IMR-90 (cell line): ENCODE data around the gene MAT2A. TPM values are rescaled to one million over a fixed set of nuclear protein-coding genes. Genes with fewer than 3 reads are reported as not detected.

ENCODE experiments used
- ATAC-seq: fragments of 200-7000 bp; cut with Tn5 transposase; 2 replicates; pipeline ENCODE4 v1.9.1; 2020; ENCODE audit warnings: low read depth, mild to moderate bottlenecking, moderate library complexity
- BruUV-seq: library from RNA; stranded (reverse); fragments of 400-500 nt; replicated peaks from 2 replicates; lab custom pipeline; 2021; lab: Mats Ljungman, UMichigan
- CTCF ChIA-PET: fragments of 300-600 bp; formaldehyde crosslinking; extraction: SDS; loops from one replicate; lab custom pipeline; 2021; ENCODE audit warnings: antibody characterized with exemption; lab: Yijun Ruan, JAX
- POLR2A ChIA-PET: fragments of 300-600 bp; sonication (Branson Sonifier 250); formaldehyde crosslinking; loops from one replicate; lab custom pipeline; 2022; ENCODE audit warnings: antibody characterized with exemption; ENCODE audit not compliant: unreplicated experiment; lab: Charles Lee
- DNase-seq: peaks from one replicate; pipeline ENCODE4 v3.0.0; 2013
- H2AFZ ChIP-seq: replicated peaks from 2 replicates; pipeline ENCODE3; 2013; ENCODE audit warnings: low read length, mild to moderate bottlenecking; ENCODE audit not compliant: poor library complexity
- H2AK5ac ChIP-seq: 2 replicates; pipeline ENCODE4 v1.6.1; 2013; ENCODE audit warnings: low read depth, low read length, inconsistent platforms
- H2AK9ac ChIP-seq: replicated peaks from 2 replicates; pipeline ENCODE3; 2013; ENCODE audit warnings: mild to moderate bottlenecking, low read depth, low read length, moderate library complexity; ENCODE audit not compliant: poor library complexity
- H2BK120ac ChIP-seq: 2 replicates; pipeline ENCODE4 v1.6.1; 2013; ENCODE audit warnings: low read depth, low read length, inconsistent platforms
- H2BK15ac ChIP-seq: 3 replicates; pipeline ENCODE4 v1.6.1; 2013; ENCODE audit warnings: low read depth, low read length, inconsistent platforms
- H2BK20ac ChIP-seq: 2 replicates; pipeline ENCODE4 v1.6.1; 2013; ENCODE audit warnings: low read depth, mild to moderate bottlenecking, inconsistent platforms, low read length, moderate library complexity
- H2BK5ac ChIP-seq: 2 replicates; pipeline ENCODE4 v1.6.1; 2013; ENCODE audit warnings: mild to moderate bottlenecking, low read depth, low read length, inconsistent platforms; ENCODE audit not compliant: poor library complexity, severe bottlenecking
- H3K14ac ChIP-seq: replicated peaks from 2 replicates; pipeline ENCODE4 v1.6.1; 2013; ENCODE audit warnings: low read depth, low read length, inconsistent platforms
- H3K18ac ChIP-seq: 2 replicates; pipeline ENCODE4 v1.6.1; 2013; ENCODE audit warnings: low read depth, low read length, control low read depth
- H3K23ac ChIP-seq: 2 replicates; pipeline ENCODE4 v1.6.1; 2013; ENCODE audit warnings: low read depth, low read length, inconsistent platforms
- H3K27ac ChIP-seq: 2 replicates; pipeline ENCODE4 v1.5.1; 2013; ENCODE audit warnings: mild to moderate bottlenecking, control low read depth, low read length; ENCODE audit not compliant: insufficient read depth
- H3K27me3 ChIP-seq: 2 replicates; pipeline ENCODE4 v1.6.1; 2013; ENCODE audit warnings: low read length; ENCODE audit not compliant: control insufficient read depth, insufficient read depth
- H3K36me3 ChIP-seq: 2 replicates; pipeline ENCODE4 v1.6.1; 2013; ENCODE audit warnings: low read length, mixed read lengths; ENCODE audit not compliant: control insufficient read depth, insufficient read depth
- H3K4ac ChIP-seq: 2 replicates; pipeline ENCODE4 v1.6.1; 2013; ENCODE audit warnings: low read depth, low read length, inconsistent platforms
- H3K4me1 ChIP-seq: 2 replicates; pipeline ENCODE4 v1.6.1; 2013; ENCODE audit warnings: low read length, mixed read lengths; ENCODE audit not compliant: control insufficient read depth, insufficient read depth
- H3K4me2 ChIP-seq: 2 replicates; pipeline ENCODE4 v1.6.1; 2013; ENCODE audit warnings: low read depth, mild to moderate bottlenecking, control low read depth, low read length, moderate library complexity
- H3K4me3 ChIP-seq: 2 replicates; pipeline ENCODE4 v1.5.1; 2013; ENCODE audit warnings: low read depth, mild to moderate bottlenecking, control low read depth, low read length, moderate library complexity; ENCODE audit not compliant: insufficient read depth
- H3K56ac ChIP-seq: 2 replicates; pipeline ENCODE4 v1.6.1; 2013; ENCODE audit warnings: low read length, inconsistent platforms; ENCODE audit not compliant: insufficient read depth; ENCODE audit errors: extremely low read depth
- H3K79me1 ChIP-seq, 2 experiments: 2 replicates each; pipeline ENCODE4 v1.6.1; 2013; ENCODE audit warnings: low read length in 2 of 2, inconsistent platforms in 1 of 2, low read depth in 1 of 2
- H3K9ac ChIP-seq: 2 replicates; pipeline ENCODE4 v1.6.1; 2013; ENCODE audit warnings: low read depth, low read length, control low read depth
- H3K9me1 ChIP-seq: 2 replicates; pipeline ENCODE4 v1.6.1; 2013; ENCODE audit warnings: low read length, inconsistent platforms; ENCODE audit not compliant: insufficient read depth
- H3K9me3 ChIP-seq: 2 replicates; pipeline ENCODE4 v1.6.1; 2013; ENCODE audit warnings: low read length; ENCODE audit not compliant: control insufficient read depth, insufficient read depth
- H4K20me1 ChIP-seq: 2 replicates; pipeline ENCODE4 v1.6.1; 2013; ENCODE audit warnings: low read length, inconsistent platforms; ENCODE audit not compliant: insufficient read depth
- H4K5ac ChIP-seq: 2 replicates; pipeline ENCODE4 v1.6.1; 2013; ENCODE audit warnings: mild to moderate bottlenecking, low read depth, low read length, control low read depth
- H4K8ac ChIP-seq, 2 experiments: 2 replicates each; pipeline ENCODE4 v1.6.1; 2013; ENCODE audit warnings: low read depth in 2 of 2, low read length in 2 of 2, control low read depth in 1 of 2, inconsistent platforms in 1 of 2
- H4K91ac ChIP-seq: 2 replicates; pipeline ENCODE4 v1.6.1; 2013; ENCODE audit warnings: low read depth, low read length, inconsistent platforms; ENCODE audit not compliant: insufficient read depth
- BHLHE40 ChIP-seq: fragments of 150-350 bp; IDR thresholded peaks from 2 replicates; pipeline ENCODE4 v1.6.1; 2016; ENCODE audit warnings: mild to moderate bottlenecking, low read depth, low read length
- CEBPB ChIP-seq: IDR thresholded peaks from 2 replicates; pipeline ENCODE4 v1.6.1; 2012; ENCODE audit warnings: low read depth, low read length, improper control_type of control experiment
- FOS ChIP-seq: fragments of 150-350 bp; IDR thresholded peaks from 2 replicates; pipeline ENCODE4 v1.6.1; 2016; ENCODE audit warnings: low read depth, low read length
- MAFK ChIP-seq: IDR thresholded peaks from 2 replicates; pipeline ENCODE4 v1.6.1; 2012; ENCODE audit warnings: low read depth, low read length, improper control_type of control experiment
- RCOR1 ChIP-seq: IDR thresholded peaks from 2 replicates; pipeline ENCODE4 v1.6.1; 2012; ENCODE audit warnings: mild to moderate bottlenecking, low read length, improper control_type of control experiment; ENCODE audit not compliant: insufficient replicate concordance
- WGBS, 2 experiments: methylation state at CpG; one replicate each; pipeline versions ENCODE4 v1.1.5 to v1.1.7; 2013; ENCODE audit warnings: missing lambda C conversion rate in 2 of 2; ENCODE audit not compliant: insufficient read length in 1 of 2; ENCODE audit errors: extremely low coverage in 2 of 2; 5-methylcytosine and 5-hydroxymethylcytosine counted together
- dilution Hi-C: fragments of 300-500 bp; cut with HindIII; formaldehyde crosslinking; loops from one replicate; pipeline ENCODE4 v1.14.3; 2018; ENCODE audit warnings: low sequenced_read_pairs; ENCODE audit not compliant: unreplicated experiment
- in situ Hi-C: fragments of 300-500 bp; cut with MboI; formaldehyde crosslinking; loops from 3 replicates; pipeline ENCODE4 v1.14.3; 2019; ENCODE audit warnings: low sequenced_read_pairs, inconsistent platforms, mixed read lengths
- intact Hi-C: fragments of 100-400 bp; cut with micrococcal nuclease; formaldehyde crosslinking; loops from 2 replicates; pipeline ENCODE4 v1.10.0; 2022
- polyA plus RNA-seq, 3 experiments: library from polyadenylated mRNA; depleted of rRNA; stranded (reverse); fragments of >200 nt; gene quantifications; 2 replicates each; pipeline ENCODE4 v1.2.3, GENCODE V29; 2012; ENCODE audit warnings: low replicate concordance in 1 of 3
- total RNA-seq: library from RNA; depleted of rRNA; stranded (reverse); fragments of >200 nt; gene quantifications from 2 replicates; pipeline ENCODE4 v1.2.3, GENCODE V29; 2012

The MAT2A gene
- total and polyA plus RNA-seq, 2 of the 4 experiments (the other 2 are of a cell fraction) = 94.1 to 223 TPM

- peak; percentile 94 for DNase-seq
- peak overlapping the region; percentile 14; the same call in 1 of the 2 replicates for H3K9ac ChIP-seq
- no peaks in the 10 kb centered on the region for H3K36me3 ChIP-seq
- peak overlapping the region; percentile 92 for H2BK5ac ChIP-seq
- TF ChIP-seq CEBPB = no peak
- TF ChIP-seq MAFK = no peak
- 0 out of 2 replicates have a peak, but pooled peaks have one; percentile 33 for TF ChIP-seq FOS
- TF ChIP-seq RCOR1 = no peak
- TF ChIP-seq BHLHE40 = peak; percentile 25; the same call in 1 of the 2 replicates
- H4K8ac ChIP-seq = peak overlapping the region; percentile 14 to 74; a peak in 3 of 4 replicates
- no peak overlapping the region for H3K4me3 ChIP-seq
- peak overlapping the region; percentile 51 for H4K5ac ChIP-seq
- peaks cover 7% of the 10 kb centered on the region; the same call in 1 of the 2 replicates for H4K20me1 ChIP-seq
- peaks cover 29% of the 10 kb centered on the region for H3K9me1 ChIP-seq
- CTCF ChIA-PET = no interaction called here
- H2AFZ ChIP-seq = peak overlapping the region; percentile 29
- intact Hi-C loops = no loop called here
- no TSS peak for BruUV-seq
- peak overlapping the region; percentile 77 for H2AK9ac ChIP-seq
- H2BK120ac ChIP-seq = peak overlapping the region; percentile 77
- 33% methylated on average over 5 of the region's 7 CpGs; no CpG with 5 or more reads in 1 of the 2 experiments for WGBS, 2 experiments
- H3K27me3 ChIP-seq = no peaks in the 10 kb centered on the region
- peak overlapping the region; percentile 90 for H3K14ac ChIP-seq
- H4K91ac ChIP-seq = peak overlapping the region; percentile 77
- POLR2A ChIA-PET = interaction anchor here (0.6 to 1.3 kb wide), 2 partner anchors 23 to 170 kb away, joined by 3 read pairs; no protein-coding TSS in a partner anchor
- peak overlapping the region; percentile 32 for H3K23ac ChIP-seq
- H3K56ac ChIP-seq = peak overlapping the region; percentile 43; the same call in 1 of the 2 replicates
- no peaks in the 10 kb centered on the region for H3K9me3 ChIP-seq
- ATAC-seq = peak; percentile 76
- peaks cover 25 to 76% of the 10 kb centered on the region in 2 experiments for H3K79me1 ChIP-seq
- dilution Hi-C loops = no loop called here
- H3K4me2 ChIP-seq = peak overlapping the region; percentile 17
- peak overlapping the region; percentile 59; the same call in 1 of the 2 replicates for H3K18ac ChIP-seq
- peaks cover 29% of the 10 kb centered on the region for H3K4me1 ChIP-seq
- peak overlapping the region; percentile 80 for H3K4ac ChIP-seq
- H2BK20ac ChIP-seq = peak overlapping the region; percentile 63
- peak overlapping the region; percentile 65; the same call in 2 of the 3 replicates for H2BK15ac ChIP-seq
- in situ Hi-C loops = no loop called here
- H3K27ac ChIP-seq = peak overlapping the region; percentile 38
- H2AK5ac ChIP-seq = peak overlapping the region; percentile 93
These were observed 51.2 kb downstream of the MAT2A start for GRCh38 chr2:85589982-85590791.
